NCI-H69 (cell line): ENCODE measurements around the gene PLEKHG4B.
A peak's percentile ranks its signal among the peaks of the same experiment; 100 is the strongest.
"Not testable (repeated sequence)": the region's sequence is repeated elsewhere in the genome, so short reads cannot be mapped to it uniquely, and the experiment has no call there.

Experiments
- DNase-seq: peaks from one replicate; lab custom pipeline; 2025; lab: John Stamatoyannopoulos, UW

PLEKHG4B gene

DNA sequence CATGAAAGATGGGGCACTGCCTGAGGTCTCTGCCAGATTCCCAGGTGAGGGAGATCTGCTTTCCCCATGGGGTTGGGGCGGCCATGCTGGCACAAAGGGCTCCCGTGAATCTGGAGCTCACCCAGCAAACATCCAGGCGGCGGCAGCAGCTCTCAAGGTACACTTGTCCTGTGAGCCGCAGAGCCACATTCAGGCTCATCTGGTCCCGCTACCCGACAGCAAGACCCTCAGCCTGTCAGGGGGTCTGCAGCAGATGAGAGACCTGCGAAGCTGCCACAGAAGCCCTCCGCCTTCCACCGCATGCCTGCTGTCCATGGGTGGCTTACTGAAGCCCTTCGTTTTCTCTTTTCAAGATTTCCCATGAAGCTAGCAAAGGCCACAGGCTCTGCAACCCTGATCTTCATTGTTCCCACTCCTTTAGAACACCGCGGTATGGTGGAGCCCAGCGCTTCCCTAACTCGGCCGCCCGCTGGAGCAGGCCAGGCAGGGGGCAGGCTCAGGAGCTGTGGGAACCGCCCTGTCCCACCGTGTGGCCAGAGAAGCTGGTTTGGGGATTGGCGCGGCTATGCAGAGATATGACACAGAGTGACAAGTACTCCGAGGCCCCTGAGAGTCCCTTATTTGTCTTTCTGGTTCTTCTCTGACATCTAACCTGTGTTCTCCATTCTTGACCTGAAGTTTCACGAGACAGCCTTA is 108.1 kb downstream of the PLEKHG4B start:
- DNase-seq, result no peak

DNA sequence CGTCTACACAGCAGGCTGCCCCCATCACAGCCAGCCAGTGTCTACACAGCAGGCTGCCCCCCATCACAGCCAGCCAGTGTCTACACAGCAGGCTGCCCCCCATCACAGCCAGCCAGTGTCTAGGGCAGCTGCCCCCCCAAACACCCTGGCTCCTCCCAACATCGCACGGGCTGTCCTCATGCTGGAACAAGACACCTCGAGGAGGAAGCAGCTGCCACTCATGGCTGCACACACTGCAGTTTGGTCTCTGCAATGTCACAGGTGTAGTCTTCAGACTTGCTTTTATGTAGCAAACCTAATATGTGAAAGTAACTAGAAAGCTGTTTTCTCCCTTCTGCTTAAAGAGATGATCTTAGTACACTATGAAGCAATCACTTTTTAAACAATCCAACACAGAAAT is 109.0 kb downstream of the PLEKHG4B start:
- DNase-seq, result peak; percentile 37

DNA sequence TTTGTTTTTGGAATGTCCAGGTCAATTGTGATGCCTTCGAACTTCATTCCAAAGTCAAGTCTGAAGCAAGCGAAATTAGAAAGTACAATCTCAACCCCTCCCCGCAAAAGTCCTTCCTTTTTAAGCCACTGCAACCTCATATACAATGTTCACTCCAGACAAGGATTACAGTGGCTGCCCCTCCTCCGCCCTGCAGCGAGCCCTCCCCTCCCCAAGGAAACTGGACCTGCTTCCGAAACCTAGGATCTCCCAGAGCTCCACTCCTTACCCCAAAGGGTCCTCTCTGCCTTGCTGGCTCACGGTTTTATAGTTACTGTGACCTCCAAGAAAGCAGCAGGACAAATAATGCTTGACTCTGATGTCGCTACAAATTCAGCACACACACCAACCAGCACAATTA is 109.7 kb downstream of the PLEKHG4B start:
- DNase-seq, result no peak

DNA sequence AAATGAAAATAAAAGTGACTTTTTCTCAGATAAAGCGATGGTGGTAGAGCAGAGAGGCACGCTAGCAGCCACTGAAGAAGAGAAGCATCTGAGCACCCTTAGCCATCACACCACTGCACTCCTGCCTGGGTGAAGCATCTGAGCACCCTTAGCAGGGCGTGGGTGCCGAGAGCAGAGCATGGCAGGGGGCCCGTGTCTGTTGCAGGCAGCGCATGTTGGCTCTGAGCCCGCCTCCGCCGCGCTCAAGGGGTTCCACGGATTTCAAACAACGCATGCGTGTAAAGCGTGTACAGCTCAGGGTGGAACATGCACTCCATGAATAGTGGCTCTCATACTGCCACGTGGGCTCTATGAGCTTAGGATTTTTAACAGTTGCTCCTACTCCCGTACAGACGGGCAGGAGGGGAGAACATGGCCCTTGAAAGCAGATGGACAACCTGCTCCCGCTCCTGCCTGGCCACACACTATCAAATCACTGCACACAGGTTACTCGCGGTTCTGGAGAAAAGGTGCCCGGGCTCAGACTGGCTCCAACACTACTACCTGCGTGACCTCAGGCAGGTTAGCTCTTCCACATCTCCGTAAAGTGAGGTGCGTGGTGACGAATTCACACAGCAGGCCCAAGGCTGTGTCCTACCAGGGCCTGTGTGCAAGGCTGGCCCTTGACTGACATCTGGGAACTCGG is 111.4 kb downstream of the PLEKHG4B start:
- DNase-seq, result no peak

DNA sequence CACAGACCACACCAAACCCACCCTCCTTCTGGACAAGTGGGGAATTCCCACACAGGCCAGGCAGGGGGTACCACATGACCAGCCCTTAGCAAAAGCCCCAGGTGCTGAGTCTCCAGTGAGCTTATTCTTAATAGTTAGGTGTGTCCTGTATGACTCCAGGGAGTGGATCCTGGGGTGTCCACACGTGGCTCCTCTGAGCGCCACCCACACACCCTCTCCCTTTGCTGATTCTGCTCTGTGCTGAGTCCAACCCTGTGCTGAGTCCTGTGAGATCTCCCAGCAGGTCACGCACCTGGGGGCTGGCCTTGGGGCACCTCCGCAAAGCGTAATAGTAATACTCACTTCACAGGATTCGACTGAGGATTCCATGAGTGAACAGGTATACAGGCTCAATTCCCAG is 112.0 kb downstream of the PLEKHG4B start:
- DNase-seq, result no peak

DNA sequence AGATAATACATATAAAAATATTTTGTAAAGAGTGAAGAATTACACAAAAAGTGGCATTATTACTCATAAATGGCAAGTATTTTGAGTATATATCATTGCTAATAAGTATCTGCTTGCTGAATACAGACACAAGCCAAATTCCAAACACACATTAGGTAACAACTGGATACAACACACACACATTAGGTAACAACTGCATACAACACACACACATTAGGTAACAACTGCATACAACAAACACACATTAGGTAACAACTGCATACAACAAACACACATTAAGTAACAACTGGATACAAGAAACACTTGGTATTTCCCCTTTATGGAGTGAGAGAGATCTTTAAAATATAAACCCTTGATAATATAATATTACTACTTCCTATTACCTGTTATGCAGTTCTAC is 112.5 kb downstream of the PLEKHG4B start:
- no peak for DNase-seq

DNA sequence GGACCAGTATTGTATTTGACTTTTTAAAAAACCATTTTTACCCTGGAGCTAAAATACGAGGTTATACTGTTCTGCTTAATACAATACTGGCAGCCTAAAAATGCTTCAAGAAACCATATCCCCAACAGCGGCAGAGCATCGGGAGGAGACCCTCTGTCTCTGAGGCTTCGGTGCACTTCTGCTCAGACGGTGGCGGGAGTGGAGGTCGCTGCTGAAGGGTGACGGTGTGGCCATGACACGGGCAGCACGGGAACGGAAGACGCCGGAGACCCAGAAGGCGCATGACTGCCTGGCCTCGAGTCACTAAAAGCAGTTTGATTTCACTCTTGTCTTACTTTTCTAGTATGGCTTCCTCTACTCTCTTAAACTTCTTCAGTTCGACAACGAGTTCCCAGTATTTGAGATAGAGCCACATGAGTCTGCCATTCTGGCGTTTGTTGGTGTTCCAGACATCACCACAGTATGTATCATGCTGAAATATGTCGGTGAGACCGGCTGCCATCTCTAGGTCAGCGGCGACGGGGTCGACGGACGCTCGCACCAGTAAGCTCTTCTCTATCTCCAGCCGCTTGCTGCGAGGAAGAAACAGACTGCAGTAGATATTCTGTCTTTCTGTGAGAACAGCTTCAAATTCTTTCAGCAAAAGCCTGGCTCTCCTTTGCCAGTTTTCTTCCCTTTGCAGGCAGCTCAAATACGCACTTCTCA is 113.2 kb downstream of the PLEKHG4B start:
- no peak for DNase-seq

DNA sequence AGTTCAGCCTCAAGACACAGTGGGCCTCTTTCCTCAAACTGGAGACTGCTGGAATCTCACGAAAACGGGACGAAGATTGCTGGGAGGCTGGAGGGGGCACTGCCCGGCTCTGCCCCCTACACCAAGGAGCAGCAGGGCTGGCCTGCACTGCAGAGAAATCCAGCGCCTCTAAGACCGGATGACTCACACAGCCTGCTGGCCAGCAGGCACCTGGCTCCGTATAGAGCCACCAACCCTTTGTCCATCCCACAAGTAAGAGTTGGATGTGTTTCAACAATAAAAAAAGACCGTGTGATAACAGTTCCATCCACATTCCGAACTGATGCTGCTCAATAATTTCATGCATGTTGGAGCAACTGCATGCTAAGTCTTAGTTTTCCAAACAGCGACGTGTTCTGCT is 114.4 kb downstream of the PLEKHG4B start:
- DNase-seq, result no peak

DNA sequence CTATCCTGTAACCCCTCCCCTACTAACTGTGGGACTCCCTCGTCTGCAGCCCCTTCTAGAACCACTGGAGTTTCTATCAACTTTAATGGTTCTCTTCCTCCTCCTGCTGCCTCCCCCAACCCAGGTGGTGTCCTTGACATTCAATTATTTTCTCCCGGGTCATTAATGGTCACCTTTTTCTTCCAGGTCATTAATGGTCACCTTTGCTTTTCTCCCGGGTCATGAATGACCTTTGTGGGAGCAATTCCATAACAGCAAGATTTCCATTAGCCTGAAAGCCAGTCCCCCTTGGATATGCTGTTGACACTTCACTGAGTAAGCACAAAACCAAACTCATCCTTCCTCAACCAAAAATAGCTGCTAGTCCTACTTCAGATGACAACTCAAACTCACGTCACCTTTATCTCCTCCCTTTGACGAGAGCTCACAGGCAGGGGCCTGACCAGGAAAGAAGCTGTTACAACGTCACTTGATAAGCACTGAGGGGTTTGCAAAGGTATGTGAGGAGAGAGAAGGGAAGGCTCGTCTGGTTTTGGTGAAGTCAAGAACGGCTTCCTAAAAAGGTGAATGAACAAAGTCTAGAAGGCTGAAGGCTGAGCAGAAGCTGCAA is 115.1 kb downstream of the PLEKHG4B start:
- no peak for DNase-seq

DNA sequence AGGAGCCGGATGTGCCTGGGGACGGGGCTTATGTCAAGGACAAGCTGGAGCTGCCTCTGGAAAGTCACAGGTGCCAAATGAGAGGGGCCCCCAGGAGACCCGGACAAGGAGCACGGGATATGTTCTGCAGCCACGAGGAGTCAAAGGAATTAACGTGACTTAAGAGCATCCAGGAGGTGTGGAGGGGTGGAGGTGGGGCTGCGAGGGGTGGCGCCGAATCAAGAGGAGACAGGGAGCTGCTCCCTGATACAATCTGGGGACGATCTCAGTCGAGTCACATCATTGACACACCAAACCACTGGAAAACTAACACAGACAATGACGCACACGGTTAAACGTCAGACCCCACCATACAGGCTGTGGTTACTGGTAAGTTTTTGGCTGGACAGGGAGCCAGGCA is 115.6 kb downstream of the PLEKHG4B start:
- no peak for DNase-seq

DNA sequence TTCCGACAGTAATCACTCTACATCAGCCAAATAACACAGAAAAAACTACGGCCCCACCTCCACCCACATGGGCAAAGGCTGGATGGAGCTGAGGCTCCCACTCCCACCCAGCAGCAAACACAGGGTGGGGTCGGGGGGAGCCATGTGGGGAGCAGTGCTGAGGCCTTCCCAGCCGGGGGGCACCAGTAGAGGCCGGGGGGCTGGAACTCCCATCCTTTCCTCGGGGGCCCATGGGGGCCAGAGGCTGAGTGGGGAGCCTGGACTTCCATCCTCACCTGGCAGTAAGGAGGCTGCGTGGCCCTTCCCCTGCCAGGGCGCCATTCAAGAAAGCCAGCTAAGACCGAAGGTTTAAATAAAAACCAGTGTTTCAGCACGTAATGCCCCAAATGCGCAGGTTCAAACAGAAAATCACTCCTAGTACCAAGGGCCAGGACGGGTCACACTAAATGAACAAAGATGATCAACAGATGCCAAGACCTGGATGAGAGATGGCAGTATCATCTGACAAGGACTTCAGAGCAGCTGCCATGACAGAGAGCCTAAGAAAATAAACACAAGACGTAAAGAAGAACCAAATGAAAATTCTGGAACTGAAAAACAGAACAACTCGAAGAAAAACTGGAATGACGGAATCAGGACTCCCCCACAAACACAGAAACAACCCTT is 116.6 kb downstream of the PLEKHG4B start:
- no peak for DNase-seq

DNA sequence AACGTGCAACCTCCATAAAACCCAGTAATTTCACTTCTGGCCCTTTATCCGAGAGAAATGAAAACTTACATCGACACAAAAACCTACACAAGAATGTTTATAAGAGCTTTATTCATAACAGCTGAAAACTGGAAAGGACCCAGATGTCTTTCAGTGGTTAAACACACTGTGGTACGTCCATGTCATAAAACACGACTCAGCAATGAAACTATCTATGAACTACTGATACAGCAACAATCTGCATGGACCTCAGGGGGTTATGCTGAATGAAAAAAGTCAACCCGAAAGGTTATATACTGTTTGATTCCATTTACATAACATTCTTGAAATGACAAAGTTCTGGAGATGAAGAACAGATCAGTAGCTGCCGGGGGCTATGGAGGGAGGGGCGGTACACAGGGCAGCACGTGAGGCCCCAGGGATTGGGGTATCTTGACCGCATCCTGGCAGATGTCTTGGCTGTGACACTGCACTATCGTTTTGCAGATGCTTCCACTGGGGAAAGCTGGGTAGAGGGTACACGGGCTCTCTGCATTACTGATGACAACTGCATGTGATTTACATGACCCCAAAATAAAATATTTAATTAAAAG is 121.9 kb downstream of the PLEKHG4B start:
- DNase-seq, result no peak

DNA sequence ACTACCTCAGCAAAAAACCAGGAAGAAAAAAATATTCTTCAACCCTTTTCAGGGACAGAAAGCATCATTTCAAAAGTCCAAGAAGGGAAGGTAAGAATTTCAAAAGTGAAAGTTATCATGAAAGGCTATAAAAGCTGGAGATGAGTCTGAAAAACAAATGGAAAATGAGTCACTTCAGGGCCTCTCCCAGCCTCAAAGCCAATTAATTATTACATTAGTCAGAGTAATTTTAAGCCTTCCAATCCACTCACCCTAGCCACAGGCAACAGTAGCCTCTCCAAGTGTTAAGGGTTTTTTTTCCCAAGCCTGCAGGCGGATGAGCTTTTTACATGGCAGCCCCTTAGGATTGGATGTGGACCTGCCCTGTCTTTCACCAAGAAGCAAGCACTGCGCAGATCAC is 123.3 kb downstream of the PLEKHG4B start:
- DNase-seq, result not testable (repeated sequence)

DNA sequence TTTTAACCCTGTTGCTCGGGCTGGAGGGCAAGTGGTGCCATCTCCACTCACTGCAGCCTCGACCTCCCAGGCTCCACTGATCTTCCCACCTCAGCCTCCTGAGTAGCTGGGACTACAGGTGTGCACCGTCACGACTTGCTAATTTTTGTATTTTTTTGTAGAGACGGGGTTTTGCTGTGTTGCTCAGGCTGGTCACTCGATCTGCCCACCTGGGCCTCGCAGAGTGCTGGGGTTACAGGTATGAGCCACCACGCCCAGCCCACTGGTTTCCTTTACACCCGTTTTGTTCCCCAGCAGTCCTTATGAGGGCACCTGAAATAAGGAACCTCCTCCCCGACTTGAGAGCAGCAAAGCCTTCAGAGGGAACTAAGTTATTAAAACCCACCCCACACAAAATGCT is 124.1 kb downstream of the PLEKHG4B start:
- DNase-seq, result not testable (repeated sequence)

DNA sequence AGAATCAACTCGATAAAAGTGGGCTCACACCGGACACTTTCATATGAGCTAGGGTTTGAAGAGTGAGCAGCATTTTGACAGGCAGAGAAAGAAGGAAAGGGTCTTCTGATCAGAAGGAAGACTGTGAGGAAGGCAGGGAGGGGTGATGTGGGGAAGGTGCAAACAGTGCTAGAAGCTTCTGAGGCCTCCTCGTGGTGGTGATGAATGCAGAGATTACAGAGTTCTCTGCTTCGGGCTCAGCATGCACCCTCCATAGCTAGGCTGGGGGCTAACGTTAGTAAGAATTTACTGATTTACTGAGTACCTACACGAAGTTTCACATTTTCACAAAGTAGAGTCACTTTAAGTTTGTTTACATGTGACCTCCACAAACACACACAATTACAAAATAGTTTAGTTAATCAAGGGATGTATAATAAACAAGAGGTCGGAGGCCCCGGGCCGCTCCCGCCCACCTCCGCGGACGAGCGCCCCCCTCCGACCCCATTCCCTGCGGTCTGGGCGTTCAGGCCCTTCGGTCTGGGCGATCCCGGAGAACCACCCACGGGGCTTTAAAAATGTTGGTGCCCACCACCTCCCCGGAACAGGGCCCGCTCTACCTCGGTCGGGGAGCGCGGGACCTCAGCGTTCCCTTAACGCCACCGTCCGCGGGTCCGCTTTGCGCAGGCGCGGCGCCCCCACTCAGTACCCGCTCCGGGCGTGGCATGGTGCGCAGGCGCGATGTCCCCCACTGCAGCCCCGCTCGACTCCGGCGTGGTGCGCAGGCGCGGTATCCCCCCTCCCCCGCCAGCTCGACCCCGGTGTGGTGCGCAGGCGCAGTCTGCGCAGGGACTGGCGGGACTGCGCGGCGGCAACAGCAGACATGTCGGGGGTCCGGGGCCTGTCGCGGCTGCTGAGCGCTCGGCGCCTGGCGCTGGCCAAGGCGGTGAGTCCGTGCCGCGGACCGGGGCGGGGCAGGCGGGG is 125.8 kb downstream of the PLEKHG4B start, which contains the start of the genes CCDC127 and SDHA:
Gene CCDC127, minus strand, starts transcription at position 660 of the 963 bp plus-strand sequence. CDS start 1,304 bp downstream, outside the sequence.
Gene SDHA, plus strand, starts transcription at position 827 of the 963 bp plus-strand sequence. Its CDS starts 36 bp downstream, at position 863.
- peak; percentile 96 for DNase-seq

DNA sequence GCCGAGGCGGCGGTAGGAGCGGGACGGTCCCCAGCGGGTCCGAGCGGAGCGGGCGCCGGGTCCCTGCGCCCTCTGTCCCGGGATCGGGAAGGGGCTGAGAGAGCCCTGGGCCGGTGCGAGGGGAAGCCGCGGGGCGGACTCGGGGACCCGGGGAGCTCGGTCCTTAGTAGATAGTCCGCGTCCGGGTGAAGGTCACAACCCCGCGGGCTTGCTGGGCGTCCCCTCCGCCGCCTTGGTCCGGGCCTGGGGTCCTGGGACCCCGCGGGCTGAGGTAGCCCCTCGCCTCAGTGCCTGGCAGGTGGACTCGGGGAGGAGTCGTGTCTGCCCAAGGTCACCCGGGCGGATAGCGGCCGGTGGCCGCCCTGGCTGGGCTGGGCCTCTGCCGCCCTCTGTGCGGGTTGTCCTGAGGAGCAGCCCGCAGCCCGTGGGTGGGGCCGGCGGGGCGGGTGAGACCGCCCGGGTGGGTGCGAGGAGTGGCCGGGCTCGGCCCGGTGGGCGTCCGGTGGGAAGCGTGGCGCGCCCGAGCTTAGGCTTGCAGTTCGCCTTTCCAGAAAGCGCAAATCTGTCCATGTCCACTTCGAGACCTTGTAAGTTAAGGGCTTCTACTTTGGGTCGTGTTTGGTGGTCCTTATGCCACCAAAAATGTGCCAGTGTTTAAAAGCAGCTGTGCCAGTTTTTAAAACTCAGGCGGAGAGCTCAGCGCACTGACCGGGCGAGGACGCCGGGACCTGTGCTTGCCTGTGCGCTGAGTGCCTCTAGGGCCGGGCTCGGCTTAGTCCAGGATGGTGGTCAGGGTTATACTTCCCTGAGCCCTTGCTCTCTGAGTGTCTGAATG is 126.7 kb downstream of the PLEKHG4B start:
- peak; percentile 65 for DNase-seq

DNA sequence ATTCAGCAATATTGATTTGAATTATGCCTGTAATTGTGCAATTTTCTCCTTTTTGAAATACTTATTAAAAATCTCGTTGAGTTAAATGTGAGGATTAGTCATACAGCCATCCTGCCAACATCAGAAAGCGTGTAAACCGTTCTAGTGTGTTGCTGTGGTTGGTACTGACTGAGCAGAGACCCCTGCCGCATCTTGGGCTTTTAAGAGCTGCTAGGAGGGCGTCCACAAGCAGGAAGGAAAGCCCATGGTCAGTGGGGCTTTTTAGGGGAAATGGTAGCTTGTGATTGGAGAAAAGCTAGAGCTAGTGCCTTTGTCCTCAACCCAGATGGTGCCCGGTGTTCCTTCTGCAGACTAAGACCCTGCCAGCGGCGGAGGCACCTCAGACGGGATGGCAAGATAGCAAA is 127.5 kb downstream of the PLEKHG4B start:
- peak; percentile 34 for DNase-seq

DNA sequence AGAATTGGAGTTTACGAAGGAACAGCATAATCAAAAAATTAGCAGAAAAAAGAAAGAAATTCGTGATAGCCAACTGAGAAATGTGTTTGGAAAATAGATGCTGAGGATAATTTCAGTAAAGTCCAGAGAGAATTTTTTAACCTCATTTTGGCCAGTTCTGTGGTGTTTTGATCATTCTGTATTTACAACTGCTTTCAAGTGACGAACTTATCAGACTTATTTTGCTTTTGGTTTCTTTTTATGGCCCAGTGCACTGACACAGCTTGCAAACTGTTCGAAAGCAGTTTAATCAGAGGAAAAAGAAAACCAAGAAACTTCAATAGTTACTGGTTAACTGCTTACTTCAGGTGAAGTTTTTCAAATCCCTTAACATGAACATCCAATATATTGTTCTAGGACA is 128.0 kb downstream of the PLEKHG4B start:
- DNase-seq, result no peak

DNA sequence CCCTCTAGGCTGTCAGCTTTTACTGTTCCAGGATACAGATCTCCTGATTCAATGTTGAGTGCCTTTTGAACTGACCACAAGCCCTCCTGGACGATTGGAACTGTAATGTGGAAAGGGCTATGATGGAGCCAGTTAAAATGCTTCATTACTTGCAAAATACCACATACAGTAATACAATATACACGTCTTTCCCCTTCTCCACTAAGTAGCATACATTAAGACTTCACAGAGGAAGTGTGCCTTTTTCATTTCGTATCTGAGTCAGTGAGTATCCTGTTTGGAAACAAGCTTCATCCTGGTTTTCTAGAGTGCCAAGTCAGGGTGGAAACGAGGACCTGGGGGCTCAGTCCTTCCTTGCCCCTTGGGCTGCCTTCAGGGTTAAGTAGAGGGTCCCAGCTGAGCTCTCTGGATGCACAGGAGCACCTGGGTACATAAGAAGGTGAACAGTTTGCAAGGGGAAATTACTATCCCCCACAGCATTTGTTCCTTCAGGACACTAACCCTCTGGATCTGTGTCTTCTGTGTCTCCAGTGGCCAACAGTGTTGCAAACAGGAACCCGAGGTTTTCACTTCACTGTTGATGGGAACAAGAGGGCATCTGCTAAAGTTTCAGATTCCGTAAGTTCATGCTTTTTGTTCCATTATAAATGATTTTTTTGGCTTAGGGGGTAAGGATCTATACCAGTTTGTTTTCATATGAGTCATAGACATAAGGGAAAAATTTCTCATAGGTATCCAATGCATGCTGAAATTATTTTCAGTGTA is 131.2 kb downstream of the PLEKHG4B start:
- not testable (repeated sequence) for DNase-seq
